CD4-positive, alpha-beta memory T cell (primary cell): Measurements from ENCODE around the gene TARS2. TPM values are rescaled to one million over a fixed set of nuclear protein-coding genes. Genes with fewer than 3 reads are reported as not detected.

ENCODE experiments used
- CTCF ChIA-PET: fragments of 350-600 bp; sonication (Branson Sonifier 250); formaldehyde crosslinking; loops from one replicate; lab custom pipeline; 2021; ENCODE audit warnings: inconsistent platforms; ENCODE audit not compliant: partially characterized antibody; lab: Charles Lee
- POLR2A ChIA-PET: fragments of 350-600 bp; sonication (Branson Sonifier 250); formaldehyde crosslinking; loops from one replicate; lab custom pipeline; 2021; ENCODE audit not compliant: partially characterized antibody; lab: Charles Lee
- DNase-seq, 5 donors: peaks; one replicate each; pipeline versions ENCODE4 v3.0.0 to v3.0.0-alpha.2; 2020 to 2022; ENCODE audit warnings: mixed read lengths in 1 of 5
- H3K27ac ChIP-seq: one replicate; pipeline ENCODE4 v1.7.0; 2013; ENCODE audit warnings: low read depth, low read length
- H3K27me3 ChIP-seq: 2 replicates; pipeline ENCODE4 v1.7.0; 2013; ENCODE audit warnings: mild to moderate bottlenecking, low read length, moderate library complexity; ENCODE audit not compliant: insufficient read depth
- H3K36me3 ChIP-seq: 2 replicates; pipeline ENCODE4 v1.7.0; 2013; ENCODE audit warnings: mild to moderate bottlenecking, low read length, moderate library complexity; ENCODE audit not compliant: insufficient read depth
- H3K4me1 ChIP-seq: 2 replicates; pipeline ENCODE4 v1.7.0; 2013; ENCODE audit warnings: mild to moderate bottlenecking, low read length, moderate library complexity; ENCODE audit not compliant: insufficient read depth
- H3K4me3 ChIP-seq, 2 donors: one replicate each; pipeline ENCODE4 v1.7.0; 2013; ENCODE audit warnings: low read length in 2 of 2, mild to moderate bottlenecking in 1 of 2
- H3K9me3 ChIP-seq, 2 donors: one replicate each; pipeline ENCODE4 v1.7.0; 2013; ENCODE audit warnings: low read length in 2 of 2, control low read depth in 1 of 2; ENCODE audit not compliant: control insufficient read depth in 1 of 2
- H3K27ac Mint-ChIP-seq, 7 donors: one replicate each; pipeline ENCODE4 v1.8.0; 2020 to 2021; ENCODE audit warnings: mixed read lengths in 7 of 7, mild to moderate bottlenecking in 6 of 7, inconsistent platforms in 3 of 7, moderate library complexity in 3 of 7
- H3K27me3 Mint-ChIP-seq, 2 donors: one replicate each; pipeline ENCODE4 v1.8.0; 2020 to 2021; ENCODE audit warnings: mixed read lengths in 2 of 2
- H3K36me3 Mint-ChIP-seq, 2 donors: one replicate each; pipeline ENCODE4 v1.8.0; 2020 to 2021; ENCODE audit warnings: mixed read lengths in 2 of 2, inconsistent platforms in 1 of 2, mild to moderate bottlenecking in 1 of 2
- H3K4me1 Mint-ChIP-seq, 4 donors: one replicate each; pipeline ENCODE4 v1.8.0; 2020 to 2021; ENCODE audit warnings: mixed read lengths in 4 of 4, mild to moderate bottlenecking in 1 of 4
- H3K4me3 Mint-ChIP-seq, 8 donors: one replicate each; pipeline ENCODE4 v1.8.0; 2020 to 2021; ENCODE audit warnings: mixed read lengths in 8 of 8, mild to moderate bottlenecking in 7 of 8, moderate library complexity in 6 of 8, inconsistent platforms in 3 of 8
- H3K9me3 Mint-ChIP-seq, 8 donors: one replicate each; pipeline ENCODE4 v1.8.0; 2020 to 2021; ENCODE audit warnings: mixed read lengths in 8 of 8, mild to moderate bottlenecking in 5 of 8, inconsistent platforms in 3 of 8, moderate library complexity in 1 of 8
- intact Hi-C: fragments of 100-400 bp; cut with micrococcal nuclease; formaldehyde crosslinking; loops from one replicate; pipeline ENCODE4 v1.15.1; 2023
- polyA plus RNA-seq, 2 donors: library from polyadenylated mRNA; unstranded; fragments of 300-500 nt; fragmentation: Illumina TruSeq; gene quantifications; one replicate each; pipeline ENCODE4 v1.2.3, GENCODE V29; 2021
- total RNA-seq, 2 experiments: library from RNA; stranded (reverse); gene quantifications; one replicate each; pipeline ENCODE4 v1.2.3, GENCODE V29; 2021

The TARS2 gene
- total and polyA plus RNA-seq, 4 experiments from 2014 or later, result 23.5 to 35.4 (median 29.3) TPM

- no peak for DNase-seq
- H3K27ac Mint-ChIP-seq, result no peak overlapping the region
- intact Hi-C loops, result no loop called here
- H3K36me3 ChIP-seq, result peaks cover 25% of the 10 kb centered on the region
- H3K4me1 ChIP-seq, result no peaks in the 10 kb centered on the region
- ChIA-PET CTCF (interaction anchor here (1.3 kb wide), 1 partner anchor 27 kb away, joined by 4 read pairs; no protein-coding TSS in a partner anchor), POLR2A (interaction anchor here (0.6 kb wide), 1 partner anchor 11 kb away, joined by 4 read pairs; no protein-coding TSS in a partner anchor)
- no peak overlapping the region for H3K4me3 ChIP-seq
- no peaks in the 10 kb centered on the region for H3K9me3 ChIP-seq
- peaks cover 38 to 52% of the 10 kb centered on the region in 2 donors for H3K36me3 Mint-ChIP-seq
- H3K27me3 ChIP-seq, result no peaks in the 10 kb centered on the region
- no peak overlapping the region for H3K27ac ChIP-seq
- peaks cover 0 to 4% (median 3%) of the 10 kb centered on the region in 4 donors for H3K4me1 Mint-ChIP-seq
- no peak overlapping the region for H3K4me3 Mint-ChIP-seq
- peaks cover 0 to 1% (median 0%) of the 10 kb centered on the region in 8 donors for H3K9me3 Mint-ChIP-seq
- H3K27me3 Mint-ChIP-seq, result no peaks in the 10 kb centered on the region
Observed at GRCh38 chr1:150505431-150505830, 18.2 kb downstream of the TARS2 start.

GRCh38 chr1:150507912-150508864, 21.0 kb downstream of the TARS2 start, which contains the start of gene ECM1:
ECM1 (plus strand) TSS chr1:150508109; CDS start chr1:150508210, 101 bp downstream.
- Histone ChIP-seq H3K4me3 (no peak within 1 kb of the TSS), H3K27me3 (no peaks in the 10 kb centered on the region), H3K4me1 (no peaks in the 10 kb centered on the region), H3K36me3 (peaks cover 25% of the 10 kb centered on the region), H3K27ac (no peak within 1 kb of the TSS), H3K9me3 (no peaks in the 10 kb centered on the region)
- Mint-ChIP-seq H3K36me3 (peaks cover 28 to 42% of the 10 kb centered on the region in 2 donors), H3K4me3 (no peak within 1 kb of the TSS), H3K4me1 (peaks cover 0 to 10% (median 3%) of the 10 kb centered on the region in 4 donors), H3K27me3 (no peaks in the 10 kb centered on the region), H3K27ac (peak within 1 kb of the TSS in 3 of 7 donors; percentile 36 to 59 (median 38)), H3K9me3 (no peaks in the 10 kb centered on the region)
- CTCF ChIA-PET, result interaction anchor here (0.7 to 2.0 kb wide), 3 partner anchors 8 to 54 kb away, joined by 3 to 5 read pairs (median 3); no protein-coding TSS in a partner anchor
- no peak for DNase-seq
- intact Hi-C loops, result no loop called here
- POLR2A ChIA-PET, result interaction anchor here (0.6 kb wide), 2 partner anchors 20 to 28 kb away, joined by 3 to 4 read pairs; no protein-coding TSS in a partner anchor

GRCh38 chr1:150508982-150509381, 21.8 kb downstream of the TARS2 start:
- H3K27me3 Mint-ChIP-seq, result no peaks in the 10 kb centered on the region
- Histone ChIP-seq H3K27me3 (no peaks in the 10 kb centered on the region), H3K9me3 (no peaks in the 10 kb centered on the region), H3K36me3 (peaks cover 23% of the 10 kb centered on the region), H3K27ac (no peak overlapping the region), H3K4me3 (no peak overlapping the region), H3K4me1 (no peaks in the 10 kb centered on the region)
- H3K36me3 Mint-ChIP-seq, result peaks cover 25 to 35% of the 10 kb centered on the region in 2 donors
- intact Hi-C loops, result no loop called here
- no peak overlapping the region for H3K27ac Mint-ChIP-seq
- H3K9me3 Mint-ChIP-seq, result no peaks in the 10 kb centered on the region
- ChIA-PET POLR2A (interaction anchor here (0.6 kb wide), 1 partner anchor 21 kb away, joined by 3 read pairs; no protein-coding TSS in a partner anchor), CTCF (interaction anchor here (1.5 kb wide), 1 partner anchor 55 kb away, joined by 3 read pairs; no protein-coding TSS in a partner anchor)
- H3K4me3 Mint-ChIP-seq, result no peak overlapping the region
- no peak for DNase-seq
- peaks cover 0 to 10% (median 3%) of the 10 kb centered on the region in 4 donors for H3K4me1 Mint-ChIP-seq

- H3K4me3 ChIP-seq, result no peak overlapping the region
- Mint-ChIP-seq H3K27me3 (no peaks in the 10 kb centered on the region), H3K4me3 (no peak overlapping the region), H3K27ac (no peak overlapping the region), H3K36me3 (peaks cover 9 to 10% of the 10 kb centered on the region in 2 donors), H3K4me1 (peaks cover 6 to 18% (median 14%) of the 10 kb centered on the region in 4 donors), H3K9me3 (no peaks in the 10 kb centered on the region)
- intact Hi-C loops, result no loop called here
- ChIA-PET CTCF (no interaction called here), POLR2A (interaction anchor here (1.0 kb wide), 1 partner anchor 24 kb away, joined by 3 read pairs; the partner anchor contains the start of gene TARS2)
- H3K4me1 ChIP-seq, result peaks cover 10% of the 10 kb centered on the region
- no peaks in the 10 kb centered on the region for H3K27me3 ChIP-seq
- no peak overlapping the region for H3K27ac ChIP-seq
- no peak for DNase-seq
- H3K36me3 ChIP-seq, result no peaks in the 10 kb centered on the region
- no peaks in the 10 kb centered on the region for H3K9me3 ChIP-seq
Observed at GRCh38 chr1:150511551-150511950, 24.3 kb downstream of the TARS2 start.

GRCh38 chr1:150511985-150512660, 24.9 kb downstream of the TARS2 start:
- H3K4me1 ChIP-seq, result peaks cover 11% of the 10 kb centered on the region
- no peaks in the 10 kb centered on the region for H3K27me3 Mint-ChIP-seq
- POLR2A ChIA-PET, result interaction anchor here (1.3 kb wide), 1 partner anchor 25 kb away, joined by 3 read pairs; the partner anchor contains the start of gene TARS2
- H3K4me1 Mint-ChIP-seq, result peaks cover 8 to 20% (median 15%) of the 10 kb centered on the region in 4 donors
- H3K36me3 Mint-ChIP-seq, result peaks cover 3 to 4% of the 10 kb centered on the region in 2 donors
- H3K9me3 ChIP-seq, result no peaks in the 10 kb centered on the region
- no peak overlapping the region for H3K4me3 ChIP-seq
- CTCF ChIA-PET, result interaction anchor here (1.1 kb wide), 1 partner anchor 10 kb away, joined by 3 read pairs; no protein-coding TSS in a partner anchor
- no peak for DNase-seq
- no peak overlapping the region for H3K27ac ChIP-seq
- H3K4me3 Mint-ChIP-seq, result no peak overlapping the region
- H3K9me3 Mint-ChIP-seq, result no peaks in the 10 kb centered on the region
- no peaks in the 10 kb centered on the region for H3K36me3 ChIP-seq
- no peaks in the 10 kb centered on the region for H3K27me3 ChIP-seq
- H3K27ac Mint-ChIP-seq, result no peak overlapping the region
- intact Hi-C loops, result no loop called here

- CTCF ChIA-PET, result interaction anchor here (1.1 kb wide), 1 partner anchor 11 kb away, joined by 3 read pairs; no protein-coding TSS in a partner anchor
- Histone ChIP-seq H3K4me3 (no peak overlapping the region), H3K27me3 (no peaks in the 10 kb centered on the region), H3K9me3 (no peaks in the 10 kb centered on the region), H3K27ac (no peak overlapping the region), H3K36me3 (no peaks in the 10 kb centered on the region), H3K4me1 (peaks cover 11% of the 10 kb centered on the region)
- intact Hi-C loops, result no loop called here
- H3K9me3 Mint-ChIP-seq, result no peaks in the 10 kb centered on the region
- H3K27ac Mint-ChIP-seq, result no peak overlapping the region
- H3K4me3 Mint-ChIP-seq, result no peak overlapping the region
- H3K4me1 Mint-ChIP-seq, result peaks cover 8 to 20% (median 15%) of the 10 kb centered on the region in 4 donors
- no peaks in the 10 kb centered on the region for H3K27me3 Mint-ChIP-seq
- POLR2A ChIA-PET, result interaction anchor here (0.7 to 1.3 kb wide), 2 partner anchors 13 to 26 kb away, joined by 3 read pairs; partner anchors contain the start of gene TARS2
- peaks cover 0 to under 1% of the 10 kb centered on the region in 2 donors for H3K36me3 Mint-ChIP-seq
- DNase-seq, result no peak
Observed at GRCh38 chr1:150512846-150513245, 25.6 kb downstream of the TARS2 start.
